Prostate gland (tissue), 2 donors: ENCODE data around the gene SNX7.

Experiments used
- CTCF ChIP-seq, 4 experiments: fragments of 200-600 bp in 2 of 4; fragments of 450-650 bp in 2 of 4; sonication (generic) in 2 of 4; IDR thresholded peaks; 1 replicate in 3 of 4; 2 replicates in 1 of 4; pipeline ENCODE4 v1.5.1; 2016 to 2019; ENCODE audit warnings: antibody characterized with exemption in 4 of 4, mild to moderate bottlenecking in 2 of 4, moderate library complexity in 2 of 4
- POLR2A ChIP-seq: fragments of 450-650 bp; IDR thresholded peaks from one replicate; pipeline ENCODE4 v1.6.1; 2016; ENCODE audit warnings: antibody characterized with exemption, mild to moderate bottlenecking
- POLR2AphosphoS5 ChIP-seq: sonication (generic); formaldehyde crosslinking; IDR thresholded peaks from one replicate; pipeline ENCODE4 v1.6.1; 2017; ENCODE audit warnings: antibody characterized with exemption

- TF ChIP-seq CTCF (IDR thresholded peaks at IDR 0.05) (no peak), POLR2A (no peak), POLR2AphosphoS5 (no peak)
Measured at GRCh38 chr1:98705591-98705990, 44.1 kb downstream of the SNX7 start.
